Coronary artery (tissue), 2 donors: ENCODE data around the gene ATP6V0A4.

ENCODE experiments used
- DNase-seq: peaks from one replicate; pipeline ENCODE4 v3.0.0-alpha.2; 2017; ENCODE audit warnings: low spot score
- H3K27ac ChIP-seq, 2 donors: fragments of 200-600 bp; sonication (generic); one replicate each; pipeline ENCODE4 v1.5.1; 2016 to 2019
- H3K4me3 ChIP-seq: fragments of 200-600 bp; sonication (generic); 2 replicates; pipeline ENCODE4 v1.5.1; 2016; ENCODE audit warnings: mild to moderate bottlenecking, moderate library complexity
- CTCF ChIP-seq: fragments of 200-600 bp; sonication (generic); IDR thresholded peaks from one replicate; pipeline ENCODE4 v1.5.1; 2019; ENCODE audit warnings: antibody characterized with exemption

ATP6V0A4 gene

GRCh38 chr7:138665249-138665648 is 132.7 kb downstream of the ATP6V0A4 start:
- H3K27ac ChIP-seq = no peak overlapping the region
- no peak for TF ChIP-seq CTCF
- DNase-seq = no peak
- no peak overlapping the region for H3K4me3 ChIP-seq

GRCh38 chr7:138663725-138664710 is 134.0 kb downstream of the ATP6V0A4 start:
- TF ChIP-seq CTCF = no peak
- no peak overlapping the region for H3K27ac ChIP-seq
- no peak for DNase-seq
- H3K4me3 ChIP-seq = peak overlapping the region; percentile 45

- TF ChIP-seq CTCF = no peak
- Histone ChIP-seq H3K27ac (no peak overlapping the region), H3K4me3 (no peak overlapping the region)
- no peak for DNase-seq
These were observed 135.0 kb downstream of the ATP6V0A4 start for GRCh38 chr7:138662991-138663320.

GRCh38 chr7:138662076-138662990 is 135.7 kb downstream of the ATP6V0A4 start:
- no peak overlapping the region for H3K27ac ChIP-seq
- DNase-seq = no peak
- TF ChIP-seq CTCF = no peak
- no peak overlapping the region for H3K4me3 ChIP-seq

- Histone ChIP-seq H3K27ac (no peak overlapping the region), H3K4me3 (no peak overlapping the region)
- DNase-seq = no peak
- TF ChIP-seq CTCF = no peak
These were observed 136.8 kb downstream of the ATP6V0A4 start for GRCh38 chr7:138661069-138661635.

GRCh38 chr7:138658889-138659288 is 139.1 kb downstream of the ATP6V0A4 start:
- no peak overlapping the region for H3K27ac ChIP-seq
- TF ChIP-seq CTCF = no peak

More at GRCh38 chr7:138658889-138659288, 139.1 kb downstream of the ATP6V0A4 start:
- no peak for DNase-seq
- H3K4me3 ChIP-seq = no peak overlapping the region
